Middle frontal gyrus (tissue), 1 donor: Measurements from ENCODE around the gene GMDS.

Experiments used
- DNase-seq: peaks from one replicate; pipeline ENCODE4 v3.0.0-alpha.2; 2015; ENCODE audit warnings: low spot score; ENCODE audit errors: extremely low spot score

The GMDS gene

DNA sequence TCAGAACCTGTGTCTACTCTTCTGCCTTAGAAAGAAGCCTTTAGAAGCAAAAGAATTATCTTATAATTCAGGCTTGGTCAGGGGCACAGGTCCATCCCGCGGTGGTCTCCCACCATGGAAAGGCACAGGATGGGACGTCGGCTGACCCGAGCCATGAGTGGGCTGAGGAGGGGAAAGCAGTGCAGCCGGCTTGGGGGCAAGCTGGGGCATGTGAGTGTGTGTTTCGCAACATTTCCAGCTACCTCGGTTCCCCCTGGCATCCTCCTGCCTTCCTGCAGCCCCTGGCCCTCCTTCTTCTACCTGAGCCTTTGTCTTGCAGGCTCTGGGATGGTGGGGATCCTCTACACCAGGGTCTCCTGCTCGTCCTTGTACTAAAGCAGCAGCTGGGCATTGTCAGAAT lies 664.8 kb downstream of the GMDS start:
- no peak for DNase-seq

DNA sequence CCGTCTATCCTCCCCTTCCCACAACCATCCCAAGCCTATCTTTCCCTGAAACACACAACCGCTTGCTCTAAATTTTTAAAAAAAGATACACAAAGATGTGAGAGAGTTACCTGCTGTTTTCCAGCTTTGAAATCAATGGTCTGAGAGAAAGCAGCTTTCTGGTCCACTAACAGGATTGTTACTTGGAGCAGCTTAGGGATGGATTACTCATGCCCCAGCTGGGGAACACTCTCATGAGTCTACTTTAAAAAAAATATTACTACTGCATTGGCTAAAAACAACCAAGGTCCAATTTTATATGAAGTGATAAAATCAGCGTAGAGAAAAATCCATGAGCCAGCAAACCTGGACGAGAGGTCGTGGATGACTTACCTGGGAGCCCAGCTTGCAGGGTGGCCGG lies 665.3 kb downstream of the GMDS start:
- DNase-seq: no peak

DNA sequence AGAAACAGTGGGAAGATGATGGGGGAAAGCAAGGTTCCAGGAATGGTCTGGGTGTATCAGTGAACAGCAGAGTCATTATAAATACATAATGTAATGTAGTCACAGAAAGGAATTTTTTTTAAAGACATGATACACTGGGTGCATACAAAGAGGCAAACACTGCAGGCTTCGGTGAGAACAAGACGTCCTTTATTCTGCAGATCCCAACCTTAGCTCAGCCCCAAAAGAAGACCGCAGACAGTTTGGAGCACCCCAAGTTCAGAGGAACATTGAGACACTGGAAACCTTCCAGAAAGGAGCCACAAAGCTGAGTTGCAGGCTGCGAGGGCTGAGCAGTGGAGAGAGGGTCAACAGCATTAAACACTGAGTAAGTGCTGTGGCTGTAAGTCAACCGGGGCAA lies 666.3 kb downstream of the GMDS start:
- DNase-seq: no peak

DNA sequence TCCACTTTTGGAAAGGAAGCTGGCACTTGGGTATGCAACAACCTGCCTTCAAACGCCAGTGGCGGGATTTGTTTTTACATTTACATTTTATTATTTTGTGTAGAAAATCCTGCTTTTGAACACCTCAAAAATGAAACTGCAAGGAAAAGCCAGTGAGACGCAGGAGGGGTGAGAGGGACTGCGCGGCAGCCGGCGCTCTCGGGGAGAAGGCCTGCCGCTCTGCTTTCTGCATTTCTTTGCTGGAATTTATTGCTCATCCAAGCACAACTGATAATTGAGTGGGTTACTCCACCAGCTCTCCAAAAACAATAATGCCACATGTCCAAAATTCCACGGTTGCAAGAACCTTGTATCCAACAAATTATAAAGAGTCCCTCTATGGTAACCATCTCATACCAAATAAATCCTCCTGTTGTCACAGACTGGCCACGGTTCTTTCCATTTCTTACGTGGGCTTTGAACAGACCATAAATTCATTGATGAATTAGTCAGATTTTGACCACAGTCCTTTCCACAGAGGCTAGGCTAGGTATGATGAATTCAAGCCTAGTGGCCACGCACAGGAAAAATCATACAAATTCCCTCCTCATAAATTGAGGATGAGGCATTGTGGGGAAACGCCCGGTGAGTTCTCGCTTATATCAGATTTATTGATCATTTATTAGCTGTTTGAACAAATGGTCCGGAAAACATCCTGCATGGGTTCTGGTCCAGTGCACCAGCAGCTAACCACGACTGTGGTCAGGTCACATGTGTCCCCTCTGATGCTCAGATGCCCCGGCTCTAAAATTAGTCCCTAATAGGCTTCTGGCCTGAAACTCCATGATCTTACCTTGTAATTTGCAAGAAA lies 667.3 kb downstream of the GMDS start:
- no peak for DNase-seq

DNA sequence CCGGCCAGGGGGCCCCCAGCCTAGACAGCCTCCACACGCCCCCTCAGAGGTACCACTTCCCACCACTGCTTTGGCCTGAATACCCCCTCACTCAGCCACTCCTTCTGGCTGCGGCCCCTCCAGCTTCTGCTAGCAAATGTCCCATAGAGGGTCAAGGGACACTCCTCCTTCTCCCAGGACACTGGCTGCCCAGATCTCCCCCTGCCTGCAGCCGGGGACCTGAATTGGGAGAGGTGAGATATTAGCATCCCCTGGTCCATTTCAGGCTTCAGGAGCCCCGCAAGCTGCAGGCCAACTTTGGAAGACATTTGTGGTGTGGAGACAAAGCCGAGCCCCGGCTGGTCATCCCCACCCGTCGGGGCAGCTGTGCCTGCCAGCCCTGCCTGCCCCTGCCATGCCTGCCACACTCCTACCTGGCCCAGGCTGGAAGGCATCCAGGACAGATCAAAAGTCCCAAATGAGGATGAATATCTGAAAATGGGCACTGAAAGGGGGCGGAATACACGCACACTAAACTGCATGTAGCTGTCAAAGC lies 668.2 kb downstream of the GMDS start:
- no peak for DNase-seq

DNA sequence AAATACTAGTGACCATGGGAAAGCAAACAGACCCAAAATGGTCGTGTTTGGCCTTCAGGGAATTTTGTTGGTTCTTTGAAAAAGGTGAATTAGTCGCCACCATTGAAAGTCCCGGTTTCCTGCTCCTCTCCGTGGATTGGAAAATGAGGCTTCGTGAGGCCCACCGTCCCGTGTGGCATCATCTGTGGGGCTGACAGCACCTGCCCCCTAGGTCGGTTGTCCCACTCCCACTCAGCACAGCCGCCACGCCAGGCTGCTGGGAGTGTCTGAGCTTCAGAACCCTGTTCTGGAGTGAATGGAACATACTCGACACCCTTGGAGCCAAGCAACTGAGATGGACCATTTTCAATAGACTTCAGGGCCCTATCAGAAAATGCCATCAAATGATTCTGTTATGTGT lies 668.7 kb downstream of the GMDS start:
- no peak for DNase-seq

DNA sequence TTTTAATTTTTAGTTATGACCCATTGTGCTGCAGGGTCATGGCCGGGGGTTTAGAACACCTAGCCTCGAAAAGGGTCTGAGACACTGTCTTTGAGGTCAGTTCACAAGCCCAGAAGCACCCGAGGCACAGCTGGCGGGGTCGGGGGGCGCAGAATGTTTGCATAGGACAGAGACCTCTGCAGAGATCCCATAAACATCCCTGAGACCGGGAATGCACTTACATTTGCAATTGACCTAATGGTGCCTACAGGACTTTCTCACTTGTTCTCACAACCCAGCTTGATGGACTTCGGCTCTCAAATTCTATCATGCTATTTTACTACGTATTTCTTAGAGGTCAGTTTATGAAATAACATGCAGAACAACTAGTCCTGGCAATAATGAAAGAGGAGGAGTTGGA lies 669.2 kb downstream of the GMDS start:
- DNase-seq: no peak

DNA sequence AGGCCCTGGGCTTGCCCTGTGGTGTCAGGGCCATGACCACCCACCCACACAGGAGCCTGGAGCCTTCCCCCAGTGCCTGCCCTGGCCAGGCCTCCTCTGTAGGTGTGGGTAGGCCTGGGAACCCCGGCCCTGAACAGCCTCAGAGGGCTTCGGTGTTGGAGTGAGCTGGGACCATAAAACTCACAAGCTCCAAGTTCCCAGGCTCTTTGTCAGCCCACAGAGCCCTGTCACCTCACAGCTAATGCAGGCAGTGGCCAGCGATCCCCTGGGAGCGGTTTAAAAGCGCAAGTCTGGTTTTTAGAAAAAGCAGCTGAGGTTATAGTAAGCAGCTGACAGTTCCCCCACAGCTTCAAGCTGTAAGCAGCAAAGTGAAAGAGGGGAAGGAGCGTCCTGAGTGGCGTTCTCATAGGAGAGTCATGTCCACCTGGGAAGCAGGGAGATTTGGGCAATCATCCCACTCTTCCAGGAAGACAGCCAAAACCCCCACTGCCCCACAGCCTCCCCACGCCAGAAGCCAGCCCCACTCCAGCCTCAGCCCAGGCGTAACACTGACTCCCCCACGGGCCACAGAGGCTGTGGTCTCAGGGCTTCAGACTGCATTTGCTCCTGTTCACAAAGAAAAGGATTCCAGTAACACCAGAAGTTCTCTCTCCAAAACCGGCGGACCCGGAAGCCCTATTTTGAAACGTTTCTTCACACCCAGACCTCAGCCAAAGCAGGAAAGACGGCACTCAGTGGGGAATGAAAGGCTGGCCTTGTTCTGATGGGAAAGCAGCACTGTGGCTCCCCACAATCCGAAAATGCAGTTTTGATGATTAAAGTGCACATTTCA lies 670.0 kb downstream of the GMDS start:
- no peak for DNase-seq

DNA sequence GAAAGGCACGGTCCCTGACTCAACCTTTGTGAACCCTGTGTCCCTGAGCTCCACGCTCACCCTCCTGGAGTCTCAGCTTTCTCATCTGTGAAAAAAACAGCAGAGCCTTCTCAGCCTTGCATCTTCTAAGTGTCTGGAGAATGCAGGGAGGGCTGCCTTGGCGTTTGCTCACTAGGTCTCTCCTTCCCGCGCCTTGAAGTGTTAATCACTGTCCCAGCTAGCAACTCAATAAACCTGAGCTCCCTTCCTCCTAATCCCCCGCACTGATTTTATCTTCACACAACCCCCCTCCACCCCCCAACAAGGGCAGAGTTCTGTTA lies 670.6 kb downstream of the GMDS start:
- DNase-seq: no peak

DNA sequence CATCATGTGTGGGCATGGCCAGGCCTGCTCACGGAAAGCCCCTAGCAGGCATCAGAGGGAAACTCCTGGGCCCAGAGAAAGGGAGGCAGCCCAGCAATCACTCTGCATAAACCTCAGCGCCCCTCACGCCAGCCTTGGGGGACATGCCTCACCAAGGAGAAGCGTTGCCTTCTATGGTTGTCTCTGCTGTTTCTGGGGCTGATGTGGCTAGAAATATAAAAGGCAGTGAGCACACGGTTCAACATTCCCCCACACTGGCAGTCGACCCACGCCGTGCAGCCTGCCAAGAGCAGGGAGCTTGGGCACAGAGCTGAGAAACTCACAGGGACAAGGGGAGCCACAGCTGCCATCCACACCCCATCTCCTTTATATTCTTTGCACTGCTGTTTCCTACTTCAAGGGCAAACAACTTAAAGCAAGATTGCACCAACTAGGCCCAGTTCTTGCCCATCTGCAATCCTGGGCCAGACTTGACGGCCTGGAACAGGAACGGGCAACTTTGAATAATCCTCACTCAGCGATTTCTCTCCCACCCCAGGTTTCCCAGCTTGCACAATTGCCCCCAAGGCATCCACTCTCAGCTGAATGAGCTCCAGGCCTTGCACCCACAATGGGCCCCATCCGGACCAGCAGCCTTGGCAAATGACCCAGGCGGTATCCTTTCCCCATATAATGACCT lies 671.2 kb downstream of the GMDS start:
- no peak for DNase-seq
